ENCODE data around the gene PISD. TPM values are rescaled to one million over a fixed set of nuclear protein-coding genes. Genes with fewer than 3 reads are reported as not detected.

PISD gene
- total RNA-seq, 1 experiment from 2014 or later, result 46.4 TPM

DNA sequence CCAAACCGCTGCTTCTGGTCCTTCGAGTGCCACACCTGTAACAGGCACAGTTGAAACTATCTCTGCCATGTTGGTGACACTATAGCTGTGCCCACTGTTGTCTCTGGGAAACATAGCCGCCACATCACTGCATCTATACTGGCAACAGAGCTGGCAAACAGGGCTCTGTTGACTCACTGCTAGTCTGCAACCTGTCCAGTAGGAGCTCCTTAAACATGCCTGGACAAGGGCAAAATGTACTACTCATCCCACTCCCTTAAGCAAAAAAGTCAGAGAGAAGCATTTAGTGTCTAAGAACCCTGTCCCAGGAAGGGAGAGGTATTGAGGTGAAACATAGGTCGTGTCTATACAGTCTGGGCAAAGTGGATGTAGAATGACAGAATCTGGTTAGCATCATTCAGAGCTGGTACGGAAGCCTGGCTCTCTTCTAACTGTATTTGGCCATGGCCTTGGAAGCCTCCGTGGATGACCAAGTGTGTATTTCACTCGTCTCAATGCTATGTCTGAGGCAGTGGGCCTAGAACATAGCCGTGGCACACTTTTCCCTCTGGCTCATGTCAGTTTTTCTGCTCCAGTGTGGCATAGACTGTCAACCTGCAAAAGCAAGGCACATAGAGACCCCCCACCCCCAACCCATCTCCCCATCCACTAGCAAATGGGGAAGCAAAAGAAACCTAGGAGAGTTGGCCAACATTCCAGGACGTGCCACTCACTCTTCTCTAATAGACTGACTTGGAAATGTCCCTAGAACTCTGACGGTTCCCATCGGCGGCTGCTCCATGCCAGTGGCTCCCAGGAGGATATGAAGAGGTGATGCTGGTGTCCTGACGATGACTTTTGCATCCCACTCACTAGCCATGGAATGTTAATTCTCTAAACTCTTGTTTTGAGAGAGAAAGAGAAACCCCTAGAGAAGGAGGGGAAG, 21.4 kb upstream of the PISD start:
- H3K79me2 ChIP-seq (ENCODE audit: low read depth), result no peaks in the 10 kb centered on the region
- intact Hi-C loops (cut with micrococcal nuclease; ENCODE audit: unreplicated experiment), result no loop called here
- no peak overlapping the region for H3K27ac ChIP-seq
- H3K27me3 ChIP-seq (ENCODE audit: insufficient read depth, low read depth), result no peaks in the 10 kb centered on the region
- H4K20me1 ChIP-seq (ENCODE audit: insufficient read depth), result no peaks in the 10 kb centered on the region
- H3K4me2 ChIP-seq, result no peak overlapping the region
- no peaks in the 10 kb centered on the region for H3K4me1 ChIP-seq (replicated peaks; ENCODE audit: insufficient read depth)
- DNase-seq, result no peak
- H2AFZ ChIP-seq, result no peak overlapping the region
- ChIA-PET POLR2A (ENCODE audit: unreplicated experiment) (no interaction called here), CTCF (no interaction called here)
- H3K36me3 ChIP-seq (ENCODE audit: low read depth), result no peaks in the 10 kb centered on the region; the same call in 1 of the 2 replicates
- no peaks in the 10 kb centered on the region for H3K9me2 ChIP-seq (ENCODE audit: insufficient read depth)
- no peak overlapping the region for H3K4me3 ChIP-seq
- peaks cover 21% of the 10 kb centered on the region for H3F3A ChIP-seq (ENCODE audit: insufficient read depth, low read depth)
- no TSS peak for BruUV-seq (replicated peaks)
- no peaks in the 10 kb centered on the region for H3K9me3 ChIP-seq (ENCODE audit: insufficient read depth, low read depth)
- TF ChIP-seq, protein P1, sequence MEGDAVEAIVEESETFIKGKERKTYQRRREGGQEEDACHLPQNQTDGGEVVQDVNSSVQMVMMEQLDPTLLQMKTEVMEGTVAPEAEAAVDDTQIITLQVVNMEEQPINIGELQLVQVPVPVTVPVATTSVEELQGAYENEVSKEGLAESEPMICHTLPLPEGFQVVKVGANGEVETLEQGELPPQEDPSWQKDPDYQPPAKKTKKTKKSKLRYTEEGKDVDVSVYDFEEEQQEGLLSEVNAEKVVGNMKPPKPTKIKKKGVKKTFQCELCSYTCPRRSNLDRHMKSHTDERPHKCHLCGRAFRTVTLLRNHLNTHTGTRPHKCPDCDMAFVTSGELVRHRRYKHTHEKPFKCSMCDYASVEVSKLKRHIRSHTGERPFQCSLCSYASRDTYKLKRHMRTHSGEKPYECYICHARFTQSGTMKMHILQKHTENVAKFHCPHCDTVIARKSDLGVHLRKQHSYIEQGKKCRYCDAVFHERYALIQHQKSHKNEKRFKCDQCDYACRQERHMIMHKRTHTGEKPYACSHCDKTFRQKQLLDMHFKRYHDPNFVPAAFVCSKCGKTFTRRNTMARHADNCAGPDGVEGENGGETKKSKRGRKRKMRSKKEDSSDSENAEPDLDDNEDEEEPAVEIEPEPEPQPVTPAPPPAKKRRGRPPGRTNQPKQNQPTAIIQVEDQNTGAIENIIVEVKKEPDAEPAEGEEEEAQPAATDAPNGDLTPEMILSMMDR (conservative IDR thresholded peaks at IDR 0.05), result no peak
- TF ChIP-seq EZH2 (IDR thresholded peaks at IDR 0.05; ENCODE audit: low read depth), result no peak

DNA sequence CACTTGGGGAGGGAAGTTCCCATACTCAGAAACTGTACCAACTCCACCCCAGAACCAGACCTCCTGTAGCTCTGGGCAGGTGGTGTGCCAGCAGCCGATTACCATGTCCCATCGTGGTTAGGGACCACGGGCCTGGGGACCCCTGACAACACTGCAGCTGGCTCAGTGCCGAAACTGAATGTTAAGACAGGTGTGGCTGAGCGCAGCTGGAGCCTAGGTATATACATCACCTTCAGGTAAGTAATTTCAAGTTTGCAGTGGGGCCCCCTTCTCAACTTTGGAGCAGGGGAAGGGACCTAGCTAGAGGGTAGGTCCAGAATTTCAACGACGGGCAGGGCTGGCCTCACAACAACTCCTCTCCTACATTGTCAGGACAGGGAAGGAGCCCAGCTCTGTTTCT, 20.7 kb upstream of the PISD start:
- Histone ChIP-seq H4K20me1 (ENCODE audit: insufficient read depth) (no peaks in the 10 kb centered on the region), H3K27me3 (ENCODE audit: insufficient read depth, low read depth) (no peaks in the 10 kb centered on the region), H3K4me1 (replicated peaks; ENCODE audit: insufficient read depth) (no peaks in the 10 kb centered on the region), H3K36me3 (ENCODE audit: low read depth) (no peaks in the 10 kb centered on the region; the same call in 1 of the 2 replicates), H3F3A (ENCODE audit: insufficient read depth, low read depth) (peaks cover 28% of the 10 kb centered on the region), H3K4me3 (no peak overlapping the region), H3K79me2 (ENCODE audit: low read depth) (no peaks in the 10 kb centered on the region), H3K27ac (no peak overlapping the region), H3K9me3 (ENCODE audit: insufficient read depth, low read depth) (no peaks in the 10 kb centered on the region), H3K9me2 (ENCODE audit: insufficient read depth) (no peaks in the 10 kb centered on the region), H3K4me2 (no peak overlapping the region), H2AFZ (no peak overlapping the region)
- no peak for DNase-seq
- POLR2A ChIA-PET (ENCODE audit: unreplicated experiment), result no interaction called here
- intact Hi-C loops (cut with micrococcal nuclease; ENCODE audit: unreplicated experiment), result no loop called here
- TF ChIP-seq, protein P1 (conservative IDR thresholded peaks at IDR 0.05), result no peak
- TF ChIP-seq EZH2 (IDR thresholded peaks at IDR 0.05; ENCODE audit: low read depth), result no peak
- no TSS peak for BruUV-seq (replicated peaks)
- CTCF ChIA-PET, result no interaction called here

DNA sequence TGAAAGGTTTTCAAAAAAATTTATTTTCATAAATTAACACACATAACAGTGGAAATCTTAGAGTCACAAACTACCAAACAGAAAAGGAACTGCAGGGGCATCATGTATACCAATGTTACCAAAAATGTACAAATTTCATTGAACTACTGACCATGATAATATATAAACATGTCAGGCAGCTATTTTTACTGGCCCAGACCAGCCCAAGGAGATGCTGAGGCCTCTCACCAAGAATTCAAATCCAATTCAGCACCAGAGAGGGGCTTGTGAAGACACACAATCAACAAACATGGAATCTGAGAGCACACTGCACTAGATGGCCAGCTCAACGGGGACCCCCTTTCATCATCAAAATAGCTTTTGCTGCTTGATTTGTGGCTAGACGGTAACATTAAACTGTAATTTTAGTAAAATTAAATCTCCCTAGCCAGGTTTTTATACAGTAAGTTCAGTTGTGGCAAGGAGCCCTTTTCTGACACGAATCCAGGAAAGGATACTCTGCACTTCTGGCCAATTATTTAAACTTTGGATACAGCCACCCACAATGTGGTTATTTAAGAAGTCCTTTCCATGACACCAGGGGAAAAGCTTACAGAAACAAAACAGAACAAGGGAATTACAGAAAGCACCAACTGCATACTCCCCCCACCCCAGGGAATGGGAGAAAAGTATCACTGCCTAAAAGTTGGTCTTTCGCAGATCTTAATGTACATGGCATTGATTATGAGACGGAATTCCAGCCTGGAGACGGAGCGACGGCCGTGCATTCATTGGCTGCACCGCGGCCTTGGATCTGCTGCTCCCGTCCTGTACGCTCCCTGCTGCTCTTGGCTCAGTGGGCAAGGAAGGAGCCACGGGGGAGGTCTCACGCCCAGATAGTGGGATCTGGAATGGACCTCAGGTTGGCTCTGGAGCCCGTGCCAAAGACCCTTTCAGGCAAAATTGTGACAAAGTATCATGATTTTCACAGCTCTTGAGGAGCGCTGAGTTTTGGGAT, 19.6 kb upstream of the PISD start:
- intact Hi-C loops (cut with micrococcal nuclease; ENCODE audit: unreplicated experiment), result no loop called here
- Histone ChIP-seq H3K36me3 (ENCODE audit: low read depth) (no peaks in the 10 kb centered on the region; the same call in 1 of the 2 replicates), H3K79me2 (ENCODE audit: low read depth) (no peaks in the 10 kb centered on the region), H4K20me1 (ENCODE audit: insufficient read depth) (no peaks in the 10 kb centered on the region), H3K27me3 (ENCODE audit: insufficient read depth, low read depth) (no peaks in the 10 kb centered on the region), H3K27ac (no peak overlapping the region), H3K9me3 (ENCODE audit: insufficient read depth, low read depth) (no peaks in the 10 kb centered on the region), H3K4me2 (no peak overlapping the region), H3F3A (ENCODE audit: insufficient read depth, low read depth) (peaks cover 30% of the 10 kb centered on the region), H3K4me1 (replicated peaks; ENCODE audit: insufficient read depth) (no peaks in the 10 kb centered on the region; the same call in 1 of the 2 replicates), H3K4me3 (no peak overlapping the region), H3K9me2 (ENCODE audit: insufficient read depth) (no peaks in the 10 kb centered on the region), H2AFZ (no peak overlapping the region)
- ChIA-PET POLR2A (ENCODE audit: unreplicated experiment) (interaction anchor here (0.8 kb wide), 1 partner anchor 74 kb away, joined by 4 read pairs; no protein-coding TSS in a partner anchor), CTCF (interaction anchor here (0.6 kb wide), 1 partner anchor 50 kb away, joined by 3 read pairs; no protein-coding TSS in a partner anchor)
- BruUV-seq (replicated peaks), result no TSS peak
- TF ChIP-seq, protein P1 (conservative IDR thresholded peaks at IDR 0.05), result no peak
- TF ChIP-seq EZH2 (IDR thresholded peaks at IDR 0.05; ENCODE audit: low read depth), result no peak
- DNase-seq, result no peak

All from PC-9 (cell line).